ENCODE data around the gene IL10RB.

DNA sequence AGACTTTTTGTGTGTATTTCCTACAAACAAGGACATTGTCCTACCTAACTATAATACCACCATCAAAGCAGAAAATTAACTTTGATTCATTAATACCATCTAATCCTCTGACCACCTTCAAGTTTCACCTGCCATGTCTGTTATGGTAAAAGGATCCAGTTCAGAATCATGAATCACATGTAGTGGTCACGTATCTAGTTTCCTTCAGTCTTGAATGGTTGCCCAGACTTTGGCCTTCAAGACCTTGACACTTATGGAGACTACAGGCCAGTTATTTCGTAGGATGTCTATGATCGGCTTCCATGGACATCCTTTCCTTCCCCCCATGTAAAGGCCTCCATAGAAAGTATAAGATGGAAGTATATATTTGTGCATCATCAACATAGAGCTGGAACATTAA, 46.9 kb upstream of the IL10RB start:
- TF ChIP-seq REST (IDR thresholded peaks at IDR 0.05; ENCODE audit: borderline replicate concordance in 1 of 2, low read depth in 1 of 2, low read length in 2 of 2) (no peak), TCF7L2 (IDR thresholded peaks at IDR 0.05; ENCODE audit: low read depth, low read length) (no peak)
